CD14-positive monocyte (primary cell): ENCODE data around the gene CNGB1. TPM values are rescaled to one million over a fixed set of nuclear protein-coding genes. Genes with fewer than 3 reads are reported as not detected.

Source experiments
- DNase-seq, 3 donors: peaks; one replicate each; pipeline ENCODE4 v3.0.0-alpha.2; 2011 to 2022
- H2AFZ ChIP-seq: 2 replicates; pipeline ENCODE4 v1.6.0; 2012; ENCODE audit warnings: mild to moderate bottlenecking, low read depth, low read length, inconsistent platforms; ENCODE audit not compliant: insufficient read depth, poor library complexity, severe bottlenecking
- H3K27ac ChIP-seq, 2 donors: 1 replicate in 1 of 2; 2 replicates in 1 of 2; pipeline ENCODE4 v1.5.1; 2012 to 2013; ENCODE audit warnings: low read length in 2 of 2, control low read depth in 1 of 2, inconsistent platforms in 1 of 2, low read depth in 1 of 2, mild to moderate bottlenecking in 1 of 2
- H3K27me3 ChIP-seq, 2 donors: one replicate each; pipeline versions ENCODE4 v1.6.0 to v1.6.1; 2011 to 2013; ENCODE audit warnings: low read length in 2 of 2; ENCODE audit not compliant: control insufficient read depth in 2 of 2, insufficient read depth in 2 of 2
- H3K36me3 ChIP-seq, 2 donors: replicated peaks in 1 of 2; 1 replicate in 1 of 2; 2 replicates in 1 of 2; pipeline versions ENCODE4 v1.5.1 to v1.6.1; 2012 to 2013; ENCODE audit warnings: low read length in 2 of 2, control low read depth in 1 of 2, inconsistent platforms in 1 of 2, mild to moderate bottlenecking in 1 of 2; ENCODE audit not compliant: insufficient read depth in 2 of 2, control insufficient read depth in 1 of 2
- H3K4me1 ChIP-seq, 2 donors: 1 replicate in 1 of 2; 2 replicates in 1 of 2; pipeline versions ENCODE4 v1.5.1 to v1.6.1; 2012 to 2013; ENCODE audit warnings: low read length in 2 of 2, control low read depth in 1 of 2, inconsistent platforms in 1 of 2, mild to moderate bottlenecking in 1 of 2, moderate library complexity in 1 of 2; ENCODE audit not compliant: insufficient read depth in 2 of 2, control insufficient read depth in 1 of 2
- H3K4me2 ChIP-seq: replicated peaks from 2 replicates; pipeline ENCODE3; 2012; ENCODE audit warnings: low read length, moderate library complexity, mild to moderate bottlenecking; ENCODE audit not compliant: poor library complexity, severe bottlenecking; ENCODE audit errors: extremely low read depth
- H3K4me3 ChIP-seq, 3 experiments: fragments of 200-600 bp in 1 of 3; sonication (generic) in 1 of 3; replicated peaks in 1 of 3; 1 replicate in 2 of 3; 2 replicates in 1 of 3; pipeline ENCODE4 v1.5.1; 2011 to 2013; ENCODE audit warnings: low read length in 3 of 3, mild to moderate bottlenecking in 3 of 3, control low read depth in 2 of 3, low read depth in 2 of 3, inconsistent platforms in 1 of 3, moderate library complexity in 1 of 3
- H3K79me2 ChIP-seq: 2 replicates; pipeline ENCODE4 v1.6.0; 2012; ENCODE audit warnings: mild to moderate bottlenecking, control low read depth, inconsistent platforms, low read length, moderate library complexity; ENCODE audit not compliant: insufficient read depth
- H3K9ac ChIP-seq: 2 replicates; pipeline ENCODE4 v1.6.0; 2017; ENCODE audit warnings: low read length, mild to moderate bottlenecking; ENCODE audit not compliant: insufficient read depth, poor library complexity, severe bottlenecking
- H3K9me3 ChIP-seq, 2 donors: replicated peaks in 1 of 2; 1 replicate in 1 of 2; 2 replicates in 1 of 2; pipeline versions ENCODE4 v1.5.1 to v1.6.1; 2012 to 2013; ENCODE audit warnings: low read length in 2 of 2, control low read depth in 1 of 2; ENCODE audit not compliant: control insufficient read depth in 1 of 2, insufficient read depth in 1 of 2
- H4K20me1 ChIP-seq: 2 replicates; pipeline ENCODE4 v1.6.0; 2012; ENCODE audit warnings: mild to moderate bottlenecking, low read length, control low read depth, moderate library complexity; ENCODE audit not compliant: insufficient read depth
- H3K27ac Mint-ChIP-seq, 7 donors: one replicate each; pipeline ENCODE4 v1.8.0; 2020; ENCODE audit warnings: mild to moderate bottlenecking in 7 of 7, mixed read lengths in 7 of 7, moderate library complexity in 6 of 7, inconsistent platforms in 2 of 7
- H3K27me3 Mint-ChIP-seq, 3 donors: one replicate each; pipeline ENCODE4 v1.8.0; 2021 to 2022; ENCODE audit warnings: low read depth in 3 of 3, mild to moderate bottlenecking in 3 of 3, mixed read lengths in 3 of 3, moderate library complexity in 3 of 3, inconsistent platforms in 1 of 3
- H3K36me3 Mint-ChIP-seq, 2 donors: one replicate each; pipeline ENCODE4 v1.8.0; 2020; ENCODE audit warnings: mixed read lengths in 2 of 2, inconsistent platforms in 1 of 2, mild to moderate bottlenecking in 1 of 2
- H3K4me1 Mint-ChIP-seq: one replicate; pipeline ENCODE4 v1.8.0; 2020; ENCODE audit warnings: mild to moderate bottlenecking, mixed read lengths
- H3K4me3 Mint-ChIP-seq, 2 donors: one replicate each; pipeline ENCODE4 v1.8.0; 2020; ENCODE audit warnings: mild to moderate bottlenecking in 2 of 2, mixed read lengths in 2 of 2, moderate library complexity in 1 of 2
- H3K9me3 Mint-ChIP-seq, 7 donors: one replicate each; pipeline ENCODE4 v1.8.0; 2020 to 2022; ENCODE audit warnings: mixed read lengths in 7 of 7, mild to moderate bottlenecking in 6 of 7, moderate library complexity in 6 of 7, inconsistent platforms in 2 of 7
- CTCF ChIP-seq: fragments of 200-600 bp; IDR thresholded peaks from one replicate; pipeline ENCODE4 v1.8.0; 2022; ENCODE audit warnings: antibody characterized with exemption, mild to moderate bottlenecking
- WGBS: methylation state at CpG from one replicate; pipeline ENCODE4 v1.1.5; 2013; ENCODE audit warnings: missing lambda C conversion rate; ENCODE audit not compliant: insufficient coverage; 5-methylcytosine and 5-hydroxymethylcytosine counted together
- intact Hi-C, 2 donors: fragments of 100-400 bp; cut with micrococcal nuclease; formaldehyde crosslinking; loops; one replicate each; pipeline versions ENCODE4 v1.15.0 to v1.15.1; 2023
- polyA plus RNA-seq, 3 donors: library from polyadenylated mRNA; depleted of rRNA in 1 of 3; unstranded in 2 of 3; stranded (reverse) in 1 of 3; fragments of 300-500 nt in 2 of 3; fragments of >200 nt in 1 of 3; fragmentation: Illumina TruSeq in 2 of 3; gene quantifications; 1 replicate in 2 of 3; 2 replicates in 1 of 3; pipeline ENCODE4 v1.2.3, GENCODE V29; 2012 to 2021

Gene CNGB1
- polyA plus RNA-seq, 3 donors = not detected

- no peak overlapping the region for H3K4me2 ChIP-seq
- H3K9ac ChIP-seq = no peak overlapping the region
- no peaks in the 10 kb centered on the region for H3K79me2 ChIP-seq
- H4K20me1 ChIP-seq = no peaks in the 10 kb centered on the region
- no peaks in the 10 kb centered on the region for H3K36me3 ChIP-seq
- no peak overlapping the region for H3K4me3 ChIP-seq
- H3K4me3 Mint-ChIP-seq = no peak overlapping the region
- H3K4me1 ChIP-seq = no peaks in the 10 kb centered on the region
- H3K4me1 Mint-ChIP-seq = no peaks in the 10 kb centered on the region
- H3K27ac ChIP-seq = no peak overlapping the region
- TF ChIP-seq CTCF = no peak
- H3K27me3 ChIP-seq = no peaks in the 10 kb centered on the region
- H3K36me3 Mint-ChIP-seq = no peaks in the 10 kb centered on the region
- H3K9me3 ChIP-seq = no peaks in the 10 kb centered on the region
- no peak overlapping the region for H2AFZ ChIP-seq
- 68% methylated on average over 5 of the region's 8 CpGs for WGBS
- no peak overlapping the region for H3K27ac Mint-ChIP-seq
- peaks cover 0 to 3% (median 2%) of the 10 kb centered on the region in 3 donors for H3K27me3 Mint-ChIP-seq
- no peak for DNase-seq
- intact Hi-C loops = no loop called here
- peaks cover 0 to 2% (median 0%) of the 10 kb centered on the region in 7 donors for H3K9me3 Mint-ChIP-seq
These were observed 13.1 kb downstream of the CNGB1 start for GRCh38 chr16:57957673-57958392.

DNA sequence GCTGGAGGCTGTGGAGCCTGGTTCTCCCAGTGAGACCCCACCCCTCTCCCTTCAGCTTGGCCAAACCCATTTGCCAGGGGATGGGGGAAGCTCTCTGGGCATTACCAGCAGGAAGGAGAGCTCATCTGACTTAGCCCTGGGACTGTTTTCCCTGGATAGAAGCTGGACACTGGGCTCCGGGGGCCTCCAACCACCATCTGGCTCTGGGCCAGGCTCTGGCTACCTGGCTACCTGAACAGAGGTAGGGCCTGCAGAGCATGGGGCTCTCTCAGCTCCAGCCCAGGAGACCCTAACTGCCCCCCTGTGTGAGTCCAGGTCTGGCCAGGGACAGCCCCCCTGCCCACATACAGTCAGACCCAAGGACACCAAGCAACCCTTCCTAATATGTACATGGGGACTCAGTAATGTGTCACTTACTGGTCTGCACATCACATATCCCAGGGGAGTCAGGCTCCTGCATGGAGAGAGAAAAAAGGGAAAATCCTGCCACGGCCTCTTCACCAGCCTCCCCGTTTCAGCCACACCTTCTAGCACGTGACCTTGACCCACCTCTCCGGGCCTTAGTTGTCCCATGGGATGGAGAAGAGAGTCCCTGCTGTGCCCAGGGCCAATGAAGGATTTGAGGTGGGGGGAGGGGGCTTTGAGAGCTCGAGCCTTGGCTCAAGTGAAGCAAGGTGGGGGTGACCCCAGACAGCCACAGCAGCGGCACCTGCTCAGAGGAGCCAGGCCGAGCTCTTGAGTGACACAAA is 13.8 kb downstream of the CNGB1 start:
- no peak overlapping the region for H3K4me3 ChIP-seq
- H3K4me3 Mint-ChIP-seq = no peak overlapping the region
- H3K9me3 Mint-ChIP-seq = peaks cover 0 to 2% (median 0%) of the 10 kb centered on the region in 7 donors
- H3K4me1 ChIP-seq = no peaks in the 10 kb centered on the region
- peaks cover 0 to 3% (median 2%) of the 10 kb centered on the region in 3 donors for H3K27me3 Mint-ChIP-seq
- no peaks in the 10 kb centered on the region for H3K36me3 Mint-ChIP-seq
- H3K27me3 ChIP-seq = no peaks in the 10 kb centered on the region
- H3K4me1 Mint-ChIP-seq = no peaks in the 10 kb centered on the region
- no peaks in the 10 kb centered on the region for H3K36me3 ChIP-seq
- H4K20me1 ChIP-seq = no peaks in the 10 kb centered on the region
- H3K27ac Mint-ChIP-seq = no peak overlapping the region
- no peak overlapping the region for H3K9ac ChIP-seq
- no peak overlapping the region for H3K4me2 ChIP-seq
- no peaks in the 10 kb centered on the region for H3K79me2 ChIP-seq
- no peak overlapping the region for H2AFZ ChIP-seq
- no peak for TF ChIP-seq CTCF
- intact Hi-C loops = no loop called here
- H3K27ac ChIP-seq = no peak overlapping the region
- WGBS = 95% methylated on average over 4 of the region's 8 CpGs
- H3K9me3 ChIP-seq = no peaks in the 10 kb centered on the region
- DNase-seq = no peak
